ENCODE measurements around the gene RPS21.

DNA sequence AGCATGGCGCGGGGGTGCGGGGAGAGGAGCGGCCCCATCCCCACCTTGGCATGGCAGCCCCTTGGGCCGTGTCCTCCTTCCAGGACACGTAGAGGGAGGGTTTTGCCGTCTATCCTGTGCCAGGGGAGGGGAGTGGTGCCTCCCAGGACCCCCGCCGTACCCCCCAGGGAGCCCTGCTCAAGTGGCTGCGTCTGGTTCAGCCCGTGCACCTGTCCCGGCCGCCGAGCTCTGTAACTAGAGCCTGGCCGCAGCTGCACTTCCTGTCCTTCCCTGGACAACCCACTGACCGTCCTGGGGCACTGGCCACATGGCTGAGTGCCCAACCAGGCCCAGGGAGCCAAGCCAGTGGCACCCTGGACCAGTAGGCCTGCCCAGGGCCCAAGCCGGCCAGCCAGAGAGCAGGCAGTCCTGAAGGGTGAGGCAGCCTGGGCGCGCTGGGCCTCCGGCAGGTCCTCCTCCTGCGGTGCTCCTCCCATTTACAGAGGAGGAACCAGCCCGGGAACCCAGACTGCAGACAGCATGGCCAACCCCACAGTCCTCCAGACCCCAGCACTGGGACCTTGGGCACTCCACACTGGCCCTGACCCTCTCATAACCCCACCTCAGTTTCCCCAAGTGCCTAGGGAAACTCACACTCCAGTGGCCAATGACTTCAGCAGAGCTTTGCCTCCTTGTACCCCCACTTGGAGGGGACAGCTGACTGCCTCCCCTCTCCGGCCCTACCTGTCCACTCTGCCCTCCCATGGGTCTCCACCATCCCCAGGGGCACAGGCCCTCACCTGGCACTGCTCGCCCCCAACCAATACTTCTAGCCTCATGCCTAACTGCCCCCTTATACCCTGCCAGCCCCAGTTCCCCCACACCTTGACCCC is 28.5 kb upstream of the RPS21 start:
- no peak for TF ChIP-seq POLR2A (IDR thresholded peaks at IDR 0.05)
- TF ChIP-seq, protein P1, sequence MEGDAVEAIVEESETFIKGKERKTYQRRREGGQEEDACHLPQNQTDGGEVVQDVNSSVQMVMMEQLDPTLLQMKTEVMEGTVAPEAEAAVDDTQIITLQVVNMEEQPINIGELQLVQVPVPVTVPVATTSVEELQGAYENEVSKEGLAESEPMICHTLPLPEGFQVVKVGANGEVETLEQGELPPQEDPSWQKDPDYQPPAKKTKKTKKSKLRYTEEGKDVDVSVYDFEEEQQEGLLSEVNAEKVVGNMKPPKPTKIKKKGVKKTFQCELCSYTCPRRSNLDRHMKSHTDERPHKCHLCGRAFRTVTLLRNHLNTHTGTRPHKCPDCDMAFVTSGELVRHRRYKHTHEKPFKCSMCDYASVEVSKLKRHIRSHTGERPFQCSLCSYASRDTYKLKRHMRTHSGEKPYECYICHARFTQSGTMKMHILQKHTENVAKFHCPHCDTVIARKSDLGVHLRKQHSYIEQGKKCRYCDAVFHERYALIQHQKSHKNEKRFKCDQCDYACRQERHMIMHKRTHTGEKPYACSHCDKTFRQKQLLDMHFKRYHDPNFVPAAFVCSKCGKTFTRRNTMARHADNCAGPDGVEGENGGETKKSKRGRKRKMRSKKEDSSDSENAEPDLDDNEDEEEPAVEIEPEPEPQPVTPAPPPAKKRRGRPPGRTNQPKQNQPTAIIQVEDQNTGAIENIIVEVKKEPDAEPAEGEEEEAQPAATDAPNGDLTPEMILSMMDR (IDR thresholded peaks at IDR 0.05) = no peak
